GM19463 (cell line): Measurements from ENCODE around the gene ITPRID1.
"Not testable (repeated sequence)": the region's sequence is repeated elsewhere in the genome, so short reads cannot be mapped to it uniquely, and the experiment has no call there.

ENCODE experiments used
- ATAC-seq: cut with Tn5 transposase; IDR thresholded peaks from one replicate; pipeline ENCODE4 v1.9.1; 2021; ENCODE audit warnings: mild to moderate bottlenecking, moderate library complexity; ENCODE audit not compliant: unreplicated experiment

Gene ITPRID1

DNA sequence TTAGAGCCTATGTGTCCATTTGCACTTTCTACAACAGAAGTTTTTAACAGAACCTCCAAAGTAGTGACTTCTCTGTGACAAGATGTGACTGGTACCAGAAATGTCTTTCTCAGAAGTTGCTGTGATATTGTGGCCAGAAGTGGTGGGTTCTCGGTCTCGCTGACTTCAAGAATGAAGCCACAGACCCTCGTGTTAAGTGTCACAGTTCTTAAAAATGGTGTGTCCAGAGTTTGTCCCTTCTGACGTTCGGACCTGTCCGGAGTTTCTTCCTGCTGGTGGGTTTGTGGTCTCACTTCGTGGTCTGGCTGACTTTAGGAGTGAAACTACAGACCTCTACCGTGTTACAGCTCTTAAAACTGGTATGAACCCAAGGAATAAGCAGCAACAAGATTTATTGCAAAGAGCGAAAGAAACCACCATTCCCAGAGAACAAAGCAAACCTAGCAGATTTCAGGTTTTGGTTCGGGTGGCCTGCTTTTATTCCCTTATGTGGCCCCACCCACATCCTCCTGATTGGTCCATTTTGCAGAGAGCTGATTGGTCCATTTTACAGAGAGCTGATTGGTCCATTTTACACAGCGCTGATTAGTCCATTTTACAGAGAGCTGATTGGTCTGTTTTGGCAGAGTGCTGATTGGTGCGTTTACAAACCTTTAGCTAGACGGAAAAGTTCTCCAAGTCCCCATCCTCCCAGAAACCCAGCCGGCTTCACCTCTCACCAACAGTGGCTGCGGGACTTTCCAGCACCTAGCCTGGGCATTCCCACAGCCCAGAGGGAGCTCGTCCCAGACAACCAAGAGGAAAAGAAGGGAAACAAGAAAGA, 3.0 kb downstream of the ITPRID1 start:
- no peak for ATAC-seq

DNA sequence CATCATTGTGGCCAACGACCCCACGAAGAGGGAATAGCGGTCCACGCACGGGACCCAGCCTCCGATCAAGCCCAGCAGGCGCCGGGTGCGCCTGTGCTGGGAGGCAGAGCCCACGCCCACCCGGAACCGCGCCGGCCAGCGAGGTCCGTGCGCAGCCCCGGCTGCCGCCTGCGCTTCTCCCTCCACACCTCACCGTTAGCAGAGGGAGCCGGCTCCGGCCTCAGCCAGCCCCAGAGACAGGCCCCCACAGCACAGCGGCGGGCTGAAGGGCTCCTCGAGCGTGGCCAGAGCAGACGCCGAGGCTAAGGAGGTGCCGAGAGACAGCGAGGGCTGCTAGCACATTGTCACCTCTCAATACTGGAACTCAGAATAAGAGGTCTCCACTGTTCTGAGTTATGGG, 3.6 kb downstream of the ITPRID1 start:
- ATAC-seq: no peak

GRCh38 chr7:31518766-31519165, 4.9 kb downstream of the ITPRID1 start:
- no peak for ATAC-seq

GRCh38 chr7:31521336-31522010, 7.6 kb downstream of the ITPRID1 start:
- no peak for ATAC-seq

- no peak for ATAC-seq
These were observed 13.0 kb downstream of the ITPRID1 start for GRCh38 chr7:31526864-31527263.

DNA sequence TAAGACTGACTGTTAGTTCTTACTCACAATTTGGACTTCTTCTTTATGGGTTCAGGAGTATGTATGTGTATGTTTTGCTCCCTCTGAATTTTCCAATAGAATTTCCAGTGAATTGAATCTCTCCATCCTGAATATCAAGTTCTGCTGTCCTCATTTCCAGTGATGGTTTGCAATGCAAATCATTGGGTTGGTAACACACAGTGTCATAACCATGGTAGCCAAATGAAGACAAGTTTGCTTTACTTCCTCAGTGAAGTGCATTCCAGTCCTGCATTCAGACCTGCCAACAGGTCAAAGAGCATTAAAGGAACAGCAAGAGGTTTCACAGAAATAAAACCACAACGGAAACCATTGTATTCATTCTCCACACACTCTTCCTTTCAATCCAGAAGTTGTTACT, 15.2 kb downstream of the ITPRID1 start:
- no peak for ATAC-seq

DNA sequence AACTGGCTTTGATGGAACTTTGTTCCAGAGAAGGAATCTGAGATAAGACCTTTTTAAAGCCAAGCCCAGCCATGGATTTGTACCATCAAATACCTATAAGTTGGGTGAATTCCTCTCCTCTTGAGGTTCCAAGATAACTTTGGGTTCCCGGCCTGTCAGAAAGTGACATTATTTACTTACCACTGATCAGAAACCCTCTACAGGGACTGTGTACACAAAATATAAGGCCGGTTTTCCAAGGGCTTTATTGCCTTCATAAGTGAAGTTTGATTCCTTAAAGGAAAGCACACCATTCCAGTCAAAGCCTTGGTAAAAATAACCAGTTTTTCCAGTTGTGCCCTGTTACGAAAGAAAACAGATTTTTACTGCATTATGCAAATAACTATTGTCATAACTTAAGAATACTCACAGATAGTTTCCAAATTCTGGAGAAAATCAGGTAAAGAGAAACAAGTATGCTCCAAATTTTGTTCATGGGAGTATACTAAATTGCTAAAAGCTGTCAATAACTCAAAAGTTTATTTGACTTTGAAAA, 26.8 kb downstream of the ITPRID1 start:
- ATAC-seq: not testable (repeated sequence)

DNA sequence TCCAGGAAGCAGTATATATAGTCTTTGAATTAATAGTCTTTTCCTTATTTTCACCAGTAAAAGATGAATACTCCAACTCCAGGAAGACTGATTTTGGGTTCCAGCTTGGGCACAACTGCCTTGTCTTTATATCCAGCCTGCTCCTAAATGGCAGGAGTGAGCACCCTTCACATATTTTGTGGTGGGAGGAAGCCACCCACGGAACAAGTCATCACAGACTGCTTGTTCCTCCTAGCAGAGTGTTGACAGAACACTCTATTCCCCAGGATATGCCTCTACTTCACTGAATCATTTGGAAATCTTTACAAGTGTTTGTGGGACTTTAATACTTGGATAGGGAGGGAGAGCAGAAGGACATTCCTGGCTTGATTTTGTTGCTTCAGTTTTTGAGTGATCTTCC, 31.7 kb downstream of the ITPRID1 start:
- no peak for ATAC-seq

- no peak for ATAC-seq
These were observed 35.7 kb downstream of the ITPRID1 start for GRCh38 chr7:31549611-31550010.

GRCh38 chr7:31550432-31550831, 36.5 kb downstream of the ITPRID1 start:
- no peak for ATAC-seq

GRCh38 chr7:31553661-31554081, 39.8 kb downstream of the ITPRID1 start:
- ATAC-seq: no peak

DNA sequence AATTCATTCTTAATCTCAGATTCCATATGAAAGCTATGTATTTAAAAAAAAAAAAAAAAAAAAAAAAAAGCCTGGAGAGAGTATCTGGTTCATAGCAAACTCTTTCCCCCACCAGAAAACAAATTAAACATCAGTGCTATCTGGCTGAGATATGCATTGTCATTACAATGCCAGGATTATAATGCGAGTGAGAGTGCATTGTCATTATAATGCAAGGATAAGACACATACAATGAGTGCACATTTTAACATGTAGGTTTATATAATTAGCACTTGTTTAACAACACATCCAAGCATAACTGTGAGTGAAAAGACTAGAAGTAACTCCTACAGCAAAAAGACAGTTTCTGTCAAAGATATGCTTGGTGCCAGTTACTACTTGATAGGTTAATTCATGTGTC, 48.1 kb downstream of the ITPRID1 start:
- ATAC-seq: no peak

DNA sequence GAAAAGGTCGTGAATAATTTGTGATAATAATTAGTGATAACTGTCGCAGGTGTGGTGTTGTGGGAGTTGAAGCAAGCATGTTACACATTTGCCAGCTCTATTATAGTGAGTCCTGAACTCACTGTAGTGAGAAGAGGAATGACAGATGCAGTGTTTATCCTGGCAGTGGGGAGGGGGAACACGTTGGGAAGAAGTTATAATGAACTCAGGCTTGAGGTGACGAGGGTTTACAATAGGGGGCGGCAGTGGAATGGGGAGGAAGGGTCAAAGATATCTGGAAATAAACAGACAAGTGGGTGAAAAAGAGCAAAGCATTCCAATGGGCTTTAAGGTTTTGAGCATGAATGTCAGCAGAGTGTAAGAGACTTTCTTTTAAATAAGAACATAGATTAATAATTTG, 49.6 kb downstream of the ITPRID1 start:
- no peak for ATAC-seq

GRCh38 chr7:31563951-31564350, 50.1 kb downstream of the ITPRID1 start:
- no peak for ATAC-seq

DNA sequence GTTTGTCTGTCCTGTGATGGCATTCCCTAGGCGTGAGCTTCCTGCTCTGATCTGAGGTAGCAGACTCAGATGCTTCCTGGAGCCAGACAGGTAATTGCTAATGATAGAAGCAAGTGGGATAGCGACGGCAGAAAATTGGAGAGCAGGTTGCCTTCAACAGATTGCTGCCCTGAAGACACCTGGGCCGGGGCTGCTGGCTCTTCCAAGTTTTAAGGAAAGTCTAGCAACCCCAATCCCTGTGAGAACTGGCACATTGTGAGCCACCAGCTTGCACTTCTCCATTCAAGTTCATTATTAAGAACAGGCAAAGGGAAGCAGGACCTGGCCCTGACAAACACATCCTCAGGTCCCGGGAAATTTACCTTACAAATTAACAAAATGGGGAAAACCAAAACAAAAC, 50.8 kb downstream of the ITPRID1 start:
- ATAC-seq: no peak

- no peak for ATAC-seq
These were observed 55.6 kb downstream of the ITPRID1 start for GRCh38 chr7:31569528-31569927.

GRCh38 chr7:31583526-31583925, 69.6 kb downstream of the ITPRID1 start:
- ATAC-seq: no peak

GRCh38 chr7:31583942-31584341, 70.1 kb downstream of the ITPRID1 start:
- no peak for ATAC-seq

- no peak for ATAC-seq
These were observed 81.5 kb downstream of the ITPRID1 start for GRCh38 chr7:31595390-31595789.

DNA sequence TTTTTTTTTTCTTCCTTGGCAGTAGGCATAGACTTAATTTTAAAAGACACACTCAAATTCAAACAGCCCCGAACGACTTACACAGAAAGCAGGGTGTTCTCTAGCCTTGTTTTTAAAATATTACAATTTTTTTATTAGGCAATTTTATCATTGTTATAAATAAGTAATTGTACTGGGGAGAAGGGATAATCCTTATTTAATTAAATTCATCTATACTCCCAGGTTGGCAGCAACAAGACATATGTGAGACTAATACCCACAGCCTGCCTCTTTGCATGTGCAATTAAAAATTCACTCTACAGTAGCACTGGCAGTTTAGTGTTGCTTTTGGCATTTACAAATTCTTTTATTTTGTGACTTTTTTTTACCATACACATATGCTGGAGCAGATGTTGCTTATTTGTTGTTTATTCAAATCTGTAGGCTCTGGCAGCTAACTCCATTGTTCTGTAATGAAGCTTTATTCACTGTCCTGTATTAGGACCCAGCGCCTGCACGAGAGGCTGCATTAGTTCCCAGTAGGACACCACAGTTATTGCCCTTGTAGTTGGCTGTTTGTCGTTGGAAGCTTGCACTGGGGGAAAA, 88.2 kb downstream of the ITPRID1 start:
- ATAC-seq: no peak

GRCh38 chr7:31603046-31603445, 89.2 kb downstream of the ITPRID1 start:
- no peak for ATAC-seq

GRCh38 chr7:31613604-31614003, 99.7 kb downstream of the ITPRID1 start:
- ATAC-seq: no peak
